DND-41 (cell line): ENCODE data around the gene HDHD3.

ENCODE experiments used
- ATAC-seq: fragments of 200-7000 bp; cut with Tn5 transposase; 3 replicates; pipeline ENCODE4 v1.9.1; 2021; ENCODE audit warnings: low read depth; ENCODE audit not compliant: insufficient read depth
- DNase-seq: peaks from one replicate; pipeline ENCODE4 v3.0.0-alpha.2; 2020
- H2AFZ ChIP-seq: 2 replicates; pipeline ENCODE4 v1.6.0; 2012; ENCODE audit warnings: low read depth, low read length
- H3K27ac ChIP-seq: 2 replicates; pipeline ENCODE4 v1.5.1; 2012; ENCODE audit warnings: low read length, inconsistent platforms
- H3K27me3 ChIP-seq: fragments of 200-600 bp; sonication (generic); 2 replicates; pipeline ENCODE4 v1.6.0; 2012; ENCODE audit warnings: low read length, mild to moderate bottlenecking, inconsistent platforms; ENCODE audit not compliant: insufficient read depth, poor library complexity
- H3K36me3 ChIP-seq: 2 replicates; pipeline ENCODE4 v1.5.1; 2012; ENCODE audit warnings: low read length, inconsistent platforms; ENCODE audit not compliant: insufficient read depth
- H3K4me1 ChIP-seq: 2 replicates; pipeline ENCODE4 v1.5.1; 2012; ENCODE audit warnings: mild to moderate bottlenecking, low read length; ENCODE audit not compliant: insufficient read depth
- H3K4me2 ChIP-seq: 2 replicates; pipeline ENCODE4 v1.6.0; 2012; ENCODE audit warnings: mild to moderate bottlenecking, moderate library complexity, low read length, inconsistent platforms; ENCODE audit not compliant: insufficient read depth
- H3K4me3 ChIP-seq, 2 experiments: fragments of 200-600 bp in 1 of 2; shearing (Covaris generic) in 1 of 2; 2 replicates each; pipeline ENCODE4 v1.5.1; 2012 to 2016; ENCODE audit warnings: inconsistent platforms in 2 of 2, low read length in 2 of 2, mild to moderate bottlenecking in 2 of 2, low read depth in 1 of 2, moderate library complexity in 1 of 2
- H3K79me2 ChIP-seq: 2 replicates; pipeline ENCODE4 v1.6.0; 2012; ENCODE audit warnings: low read length, inconsistent platforms; ENCODE audit not compliant: insufficient read depth
- H3K9ac ChIP-seq: 2 replicates; pipeline ENCODE4 v1.6.0; 2012; ENCODE audit warnings: low read depth, mild to moderate bottlenecking, inconsistent platforms, low read length, moderate library complexity
- H3K9me3 ChIP-seq: 2 replicates; pipeline ENCODE4 v1.5.1; 2012; ENCODE audit warnings: low read length, moderate library complexity, mild to moderate bottlenecking, inconsistent platforms; ENCODE audit not compliant: insufficient read depth, severe bottlenecking
- H4K20me1 ChIP-seq: 2 replicates; pipeline ENCODE4 v1.6.0; 2012; ENCODE audit warnings: low read length; ENCODE audit not compliant: insufficient read depth
- CTCF ChIP-seq: IDR thresholded peaks from 2 replicates; pipeline ENCODE4 v1.5.1; 2012; ENCODE audit warnings: borderline replicate concordance, low read length, moderate library complexity, mild to moderate bottlenecking; ENCODE audit not compliant: poor library complexity, severe bottlenecking; ENCODE audit errors: extremely low read depth
- EZH2 ChIP-seq: IDR thresholded peaks from 3 replicates; pipeline ENCODE4 v1.6.1; 2012; ENCODE audit warnings: borderline replicate concordance, low read depth, mild to moderate bottlenecking, moderate library complexity, low read length, inconsistent platforms; ENCODE audit not compliant: severe bottlenecking

Gene HDHD3

DNA sequence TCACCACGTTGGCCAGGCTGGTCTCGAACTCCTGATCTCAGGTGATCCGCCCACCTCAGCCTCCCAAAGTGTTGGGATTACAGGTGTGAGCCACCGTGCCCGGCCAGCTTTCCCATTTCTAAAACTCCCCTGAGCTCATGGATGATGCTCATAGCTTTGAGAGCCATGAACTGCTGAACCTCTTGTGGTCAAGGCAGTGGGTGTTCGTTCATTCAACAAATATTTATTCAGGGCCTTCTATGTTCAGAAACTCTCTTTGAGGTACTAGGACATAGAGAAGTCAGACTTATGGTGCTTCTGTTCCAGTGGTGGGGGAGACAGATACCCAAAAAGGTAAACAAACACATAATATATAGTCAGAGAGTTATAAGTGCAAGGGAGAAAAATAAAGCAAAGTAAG lies 24.8 kb downstream of the HDHD3 start:
- Histone ChIP-seq H3K4me3 (no peak overlapping the region), H3K36me3 (no peaks in the 10 kb centered on the region), H3K27ac (no peak overlapping the region), H3K79me2 (no peaks in the 10 kb centered on the region), H3K9ac (no peak overlapping the region), H3K4me2 (no peak overlapping the region), H3K4me1 (peaks cover 5% of the 10 kb centered on the region; the same call in 1 of the 2 replicates), H3K27me3 (peaks cover 35% of the 10 kb centered on the region), H3K9me3 (no peaks in the 10 kb centered on the region), H4K20me1 (no peaks in the 10 kb centered on the region), H2AFZ (no peak overlapping the region)
- TF ChIP-seq EZH2 (no peak), CTCF (no peak)
- no peak for DNase-seq
- ATAC-seq: no peak

DNA sequence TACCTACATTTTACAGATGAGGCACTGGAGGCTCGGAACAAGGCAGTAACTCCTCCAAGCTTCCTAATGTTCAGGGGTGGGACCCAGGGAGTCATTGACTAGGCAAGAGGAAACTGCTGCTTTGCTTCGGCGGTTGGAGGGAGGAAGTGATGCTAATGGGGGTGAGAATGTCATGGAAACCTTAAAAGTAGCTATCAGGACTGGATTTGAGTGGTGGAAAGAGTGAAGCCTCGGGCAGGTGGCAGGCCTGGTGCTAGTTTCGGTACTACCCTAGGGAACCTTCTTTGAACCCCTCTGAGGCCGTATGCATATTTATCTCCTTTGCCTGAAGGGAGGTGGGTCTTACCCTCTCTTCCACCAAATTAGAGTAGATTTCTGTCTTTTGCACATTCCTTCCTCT lies 25.8 kb downstream of the HDHD3 start:
- no peak overlapping the region for H3K4me2 ChIP-seq
- no peak overlapping the region for H3K9ac ChIP-seq
- DNase-seq (no peak), ATAC-seq (no peak)
- no peaks in the 10 kb centered on the region for H3K36me3 ChIP-seq
- H3K9me3 ChIP-seq: no peaks in the 10 kb centered on the region
- no peak for TF ChIP-seq EZH2
- no peak overlapping the region for H2AFZ ChIP-seq
- peaks cover 5% of the 10 kb centered on the region; the same call in 1 of the 2 replicates for H3K4me1 ChIP-seq
- H3K27me3 ChIP-seq: peaks cover 32% of the 10 kb centered on the region
- H4K20me1 ChIP-seq: no peaks in the 10 kb centered on the region
- H3K79me2 ChIP-seq: no peaks in the 10 kb centered on the region
- no peak overlapping the region for H3K27ac ChIP-seq
- no peak overlapping the region for H3K4me3 ChIP-seq

GRCh38 chr9:113350107-113350661 lies 26.6 kb downstream of the HDHD3 start:
- no peaks in the 10 kb centered on the region for H3K79me2 ChIP-seq
- no peak for DNase-seq
- H3K4me2 ChIP-seq: peak overlapping the region; percentile 50
- H3K9ac ChIP-seq: no peak overlapping the region
- no peak overlapping the region for H2AFZ ChIP-seq
- H3K4me3 ChIP-seq: no peak overlapping the region
- no peak overlapping the region for H3K27ac ChIP-seq
- no peaks in the 10 kb centered on the region for H4K20me1 ChIP-seq
- no peaks in the 10 kb centered on the region for H3K9me3 ChIP-seq
- peaks cover 5% of the 10 kb centered on the region; the same call in 1 of the 2 replicates for H3K4me1 ChIP-seq
- no peak for ATAC-seq
- no peaks in the 10 kb centered on the region for H3K36me3 ChIP-seq
- peaks cover 32% of the 10 kb centered on the region for H3K27me3 ChIP-seq
- TF ChIP-seq EZH2: no peak
- TF ChIP-seq CTCF: no peak

DNA sequence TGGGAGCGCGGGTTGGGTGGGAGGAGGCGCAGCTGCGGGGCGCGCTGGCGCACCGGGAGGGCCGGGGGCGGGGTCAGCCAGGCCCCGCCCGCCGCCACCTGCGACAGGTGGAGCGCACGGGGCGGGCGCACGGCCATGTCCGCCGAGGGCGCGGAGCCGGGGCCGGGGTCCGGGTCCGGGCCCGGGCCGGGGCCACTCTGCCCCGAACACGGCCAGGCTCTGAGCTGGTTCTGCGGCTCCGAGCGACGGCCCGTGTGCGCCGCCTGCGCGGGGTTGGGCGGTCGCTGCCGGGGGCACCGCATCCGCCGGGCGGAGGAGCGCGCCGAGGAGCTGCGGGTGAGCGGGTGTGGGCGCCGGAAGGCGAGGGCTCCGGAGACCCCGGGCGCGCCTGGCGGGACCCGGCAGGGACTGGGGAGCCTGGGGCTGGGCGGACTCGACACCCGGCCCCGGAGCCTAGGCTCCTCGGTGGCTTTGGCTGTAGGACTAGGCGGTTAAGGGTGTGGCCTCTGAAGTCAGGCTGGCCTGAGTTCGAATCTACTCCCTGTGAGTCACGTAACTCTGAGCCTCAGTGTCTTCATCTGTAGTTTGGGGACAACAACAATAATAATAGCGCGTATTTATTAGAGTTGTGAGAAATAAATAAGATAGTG lies 27.2 kb downstream of the HDHD3 start, which contains the start of gene BSPRY:
BSPRY (plus strand) TSS at position 97 of the 650 bp plus-strand sequence; CDS start at position 136, 39 bp downstream.
- H3K27me3 ChIP-seq: peaks cover 32% of the 10 kb centered on the region
- peaks cover 5% of the 10 kb centered on the region; the same call in 1 of the 2 replicates for H3K4me1 ChIP-seq
- H3K79me2 ChIP-seq: no peaks in the 10 kb centered on the region
- no peaks in the 10 kb centered on the region for H3K36me3 ChIP-seq
- no peak within 1 kb of the TSS for H3K27ac ChIP-seq
- H3K4me3 ChIP-seq: no peak within 1 kb of the TSS
- no peak for TF ChIP-seq CTCF
- TF ChIP-seq EZH2: no peak
- H2AFZ ChIP-seq: no peak within 1 kb of the TSS
- no peak within 1 kb of the TSS for H3K9ac ChIP-seq
- no peaks in the 10 kb centered on the region for H3K9me3 ChIP-seq
- no peaks in the 10 kb centered on the region for H4K20me1 ChIP-seq
- DNase-seq (peak; percentile 24), ATAC-seq (peak; percentile 78)
- H3K4me2 ChIP-seq: peak within 1 kb of the TSS; percentile 50
